Spleen (tissue), 7 donors: ENCODE results near the gene ITSN1.

ENCODE experiments used
- POLR2A ChIP-seq, 3 donors: fragments of 450-650 bp; IDR thresholded peaks; one replicate each; pipeline ENCODE4 v1.5.1; 2017; ENCODE audit warnings: antibody characterized with exemption in 3 of 3, mild to moderate bottlenecking in 1 of 3
- POLR2AphosphoS5 ChIP-seq, 3 donors: sonication (generic); formaldehyde crosslinking; IDR thresholded peaks; one replicate each; pipeline ENCODE4 v1.5.1; 2017; ENCODE audit warnings: antibody characterized with exemption in 3 of 3
- TF ChIP-seq, protein P1 (sequence below), 11 experiments: fragments of 200-600 bp in 7 of 11; fragments of 450-650 bp in 4 of 11; sonication (generic) in 4 of 11; IDR thresholded peaks in 8 of 11; conservative IDR thresholded peaks in 3 of 11; 1 replicate in 7 of 11; 2 replicates in 4 of 11; pipeline versions ENCODE4 v1.4.0 to v1.8.0; 2016 to 2021; ENCODE audit warnings: antibody characterized with exemption in 11 of 11, inconsistent platforms in 4 of 11, mild to moderate bottlenecking in 1 of 11
- donor health status: DM: no; HTN: no; CAD: no; lungs with moderate emphysema.
- donor health status: DM: no; HTN: no; CAD: no.
- donor health status: DM: no; HTN: no; CAD: no.

DNA sequence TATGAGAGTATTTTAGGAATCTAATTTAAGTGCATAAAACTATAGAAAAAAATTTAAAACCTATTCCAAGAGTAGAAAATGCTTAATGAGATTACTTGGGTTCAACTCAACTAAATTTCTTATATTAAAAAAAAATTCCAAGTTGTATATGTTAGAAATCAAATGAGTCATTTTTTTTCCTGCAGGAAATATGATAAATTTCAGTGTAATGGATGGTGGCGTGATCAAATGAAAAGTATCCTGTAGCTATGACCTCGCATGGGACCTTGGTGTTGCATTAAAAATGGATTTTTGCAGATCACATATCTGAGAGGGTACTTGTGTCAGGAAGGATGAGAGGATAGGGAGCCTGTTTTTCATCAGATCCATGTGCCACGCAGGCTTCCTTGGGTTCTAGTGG lies 255.4 kb downstream of the ITSN1 start:
- TF ChIP-seq POLR2A (IDR thresholded peaks at IDR 0.05) (no peak), POLR2AphosphoS5 (IDR thresholded peaks at IDR 0.05) (no peak)
- TF ChIP-seq, protein P1, sequence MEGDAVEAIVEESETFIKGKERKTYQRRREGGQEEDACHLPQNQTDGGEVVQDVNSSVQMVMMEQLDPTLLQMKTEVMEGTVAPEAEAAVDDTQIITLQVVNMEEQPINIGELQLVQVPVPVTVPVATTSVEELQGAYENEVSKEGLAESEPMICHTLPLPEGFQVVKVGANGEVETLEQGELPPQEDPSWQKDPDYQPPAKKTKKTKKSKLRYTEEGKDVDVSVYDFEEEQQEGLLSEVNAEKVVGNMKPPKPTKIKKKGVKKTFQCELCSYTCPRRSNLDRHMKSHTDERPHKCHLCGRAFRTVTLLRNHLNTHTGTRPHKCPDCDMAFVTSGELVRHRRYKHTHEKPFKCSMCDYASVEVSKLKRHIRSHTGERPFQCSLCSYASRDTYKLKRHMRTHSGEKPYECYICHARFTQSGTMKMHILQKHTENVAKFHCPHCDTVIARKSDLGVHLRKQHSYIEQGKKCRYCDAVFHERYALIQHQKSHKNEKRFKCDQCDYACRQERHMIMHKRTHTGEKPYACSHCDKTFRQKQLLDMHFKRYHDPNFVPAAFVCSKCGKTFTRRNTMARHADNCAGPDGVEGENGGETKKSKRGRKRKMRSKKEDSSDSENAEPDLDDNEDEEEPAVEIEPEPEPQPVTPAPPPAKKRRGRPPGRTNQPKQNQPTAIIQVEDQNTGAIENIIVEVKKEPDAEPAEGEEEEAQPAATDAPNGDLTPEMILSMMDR (IDR thresholded peaks at IDR 0.05 in 8 of 11, conservative IDR thresholded peaks at IDR 0.05 in 3 of 11) = no peak
